H1 (cell line): Measurements from ENCODE around the gene IL1RAPL1. TPM values are rescaled to one million over a fixed set of nuclear protein-coding genes. Genes with fewer than 3 reads are reported as not detected.

Experiments
- CTCF ChIA-PET: fragments of 300-600 bp; sonication (Branson Sonifier 250); formaldehyde crosslinking; loops from one replicate; lab custom pipeline; 2021; ENCODE audit not compliant: partially characterized antibody; lab: Charles Lee
- POLR2A ChIA-PET: fragments of 300-600 bp; sonication (Branson Sonifier 250); formaldehyde crosslinking; loops from one replicate; lab custom pipeline; 2021; ENCODE audit warnings: inconsistent platforms; ENCODE audit not compliant: partially characterized antibody; lab: Charles Lee
- DNase-seq, 2 experiments: peaks; one replicate each; pipeline versions ENCODE4 v3.0.0 to v3.0.0-alpha.2; 2010 to 2022; ENCODE audit warnings: low spot score in 2 of 2, low read depth in 1 of 2, mixed read lengths in 1 of 2
- FAIRE-seq: peaks from 2 replicates; lab custom pipeline; 2011; peaks lifted over from hg19 to GRCh38; lab: Jason Lieb, UNC
- H2AFZ ChIP-seq: 2 replicates; pipeline ENCODE4 v1.8.1; 2012; ENCODE audit warnings: low read length, inconsistent platforms
- H2AK5ac ChIP-seq: 2 replicates; pipeline ENCODE4 v1.6.1; 2013; ENCODE audit warnings: low read depth, low read length
- H2BK120ac ChIP-seq: replicated peaks from 2 replicates; pipeline ENCODE3; 2013; ENCODE audit warnings: low read depth, low read length, inconsistent platforms
- H2BK12ac ChIP-seq: 2 replicates; pipeline ENCODE4 v1.6.1; 2013; ENCODE audit warnings: low read depth, low read length
- H2BK15ac ChIP-seq: 2 replicates; pipeline ENCODE4 v1.6.1; 2013; ENCODE audit warnings: low read length
- H2BK20ac ChIP-seq: 2 replicates; pipeline ENCODE4 v1.6.1; 2013; ENCODE audit warnings: low read length
- H2BK5ac ChIP-seq: 2 replicates; pipeline ENCODE4 v1.6.1; 2013; ENCODE audit warnings: low read depth, low read length
- H3K14ac ChIP-seq: 2 replicates; pipeline ENCODE4 v1.6.1; 2013; ENCODE audit warnings: inconsistent platforms; ENCODE audit not compliant: insufficient read length
- H3K18ac ChIP-seq: 2 replicates; pipeline ENCODE4 v1.6.1; 2013; ENCODE audit warnings: low read length; ENCODE audit errors: extremely low read depth
- H3K23ac ChIP-seq: 2 replicates; pipeline ENCODE4 v1.6.1; 2013; ENCODE audit warnings: inconsistent platforms; ENCODE audit not compliant: insufficient read length
- H3K23me2 ChIP-seq: 2 replicates; pipeline ENCODE4 v1.6.1; 2013; ENCODE audit warnings: low read depth, low read length
- H3K27ac ChIP-seq: 2 replicates; pipeline ENCODE4 v1.6.1; 2011; ENCODE audit warnings: low read depth, low read length, inconsistent platforms
- H3K27me3 ChIP-seq, 4 experiments: replicated peaks in 1 of 4; 1 replicate in 1 of 4; 2 replicates in 3 of 4; pipeline versions ENCODE4 v1.6.1 to v1.8.1; 2011 to 2013; ENCODE audit warnings: low read length in 3 of 4, mild to moderate bottlenecking in 3 of 4, inconsistent platforms in 2 of 4, mixed read lengths in 2 of 4, moderate library complexity in 1 of 4; ENCODE audit not compliant: control insufficient read depth in 3 of 4, insufficient read depth in 3 of 4; ENCODE audit errors: extremely low read depth in 1 of 4
- H3K36me3 ChIP-seq, 4 experiments: 2 replicates each; pipeline versions ENCODE4 v1.6.1 to v1.8.1; 2011 to 2013; ENCODE audit warnings: mild to moderate bottlenecking in 4 of 4, low read length in 3 of 4, moderate library complexity in 2 of 4, control low read depth in 1 of 4, inconsistent platforms in 1 of 4; ENCODE audit not compliant: insufficient read depth in 4 of 4, control insufficient read depth in 2 of 4
- H3K4ac ChIP-seq: replicated peaks from 2 replicates; pipeline ENCODE3; 2013; ENCODE audit warnings: low read length, low read depth, mixed read lengths, inconsistent platforms; ENCODE audit not compliant: insufficient read length
- H3K4me1 ChIP-seq, 4 experiments: replicated peaks in 1 of 4; 1 replicate in 1 of 4; 2 replicates in 3 of 4; pipeline versions ENCODE4 v1.6.1 to v1.8.1; 2011 to 2013; ENCODE audit warnings: low read length in 3 of 4, inconsistent platforms in 2 of 4, mixed read lengths in 1 of 4; ENCODE audit not compliant: insufficient read depth in 4 of 4, control insufficient read depth in 3 of 4
- H3K4me2 ChIP-seq, 2 experiments: 2 replicates each; pipeline versions ENCODE4 v1.6.1 to v1.8.1; 2011 to 2013; ENCODE audit warnings: low read depth in 2 of 2, low read length in 2 of 2, control low read depth in 1 of 2, inconsistent platforms in 1 of 2, mild to moderate bottlenecking in 1 of 2; ENCODE audit not compliant: insufficient read depth in 1 of 2
- H3K4me3 ChIP-seq, 4 experiments: fragments of 200-600, 300-600 bp in 1 of 4; sonication (generic), shearing (Covaris generic), sonication (Bioruptor Twin) in 1 of 4; 2 replicates each; pipeline versions ENCODE4 v1.5.1 to v1.8.1; 2011 to 2016; ENCODE audit warnings: low read length in 4 of 4, low read depth in 3 of 4, control low read depth in 2 of 4, inconsistent platforms in 2 of 4, mild to moderate bottlenecking in 2 of 4, mixed read lengths in 1 of 4, moderate library complexity in 1 of 4; ENCODE audit not compliant: insufficient read depth in 2 of 4; ENCODE audit errors: extremely low read depth in 1 of 4
- H3K56ac ChIP-seq: replicated peaks from 2 replicates; pipeline ENCODE3; 2013; ENCODE audit warnings: low read depth, mild to moderate bottlenecking, mixed read lengths, low read length, inconsistent platforms; ENCODE audit not compliant: insufficient read length
- H3K79me1 ChIP-seq: 2 replicates; pipeline ENCODE4 v1.6.1; 2013; ENCODE audit warnings: low read depth, low read length, control low read depth
- H3K79me2 ChIP-seq, 2 experiments: 2 replicates each; pipeline versions ENCODE4 v1.6.1 to v1.8.1; 2012 to 2013; ENCODE audit warnings: low read length in 2 of 2, mild to moderate bottlenecking in 2 of 2, inconsistent platforms in 1 of 2; ENCODE audit not compliant: insufficient read depth in 2 of 2, control insufficient read depth in 1 of 2
- H3K9ac ChIP-seq, 4 experiments: replicated peaks in 1 of 4; 1 replicate in 1 of 4; 2 replicates in 3 of 4; pipeline versions ENCODE4 v1.6.1 to v1.8.1; 2011 to 2013; ENCODE audit warnings: low read depth in 3 of 4, low read length in 3 of 4, control low read depth in 2 of 4, mild to moderate bottlenecking in 2 of 4, moderate library complexity in 2 of 4, inconsistent platforms in 1 of 4; ENCODE audit errors: extremely low read depth in 1 of 4
- H3K9me3 ChIP-seq, 2 experiments: 2 replicates each; pipeline versions ENCODE4 v1.6.1 to v1.8.1; 2012 to 2013; ENCODE audit warnings: mild to moderate bottlenecking in 2 of 2, moderate library complexity in 2 of 2, control low read depth in 1 of 2, inconsistent platforms in 1 of 2, low read depth in 1 of 2, low read length in 1 of 2, mixed read lengths in 1 of 2; ENCODE audit not compliant: insufficient read depth in 2 of 2
- H4K20me1 ChIP-seq, 2 experiments: replicated peaks in 1 of 2; 2 replicates each; pipeline versions ENCODE3 to v1.8.1; 2011 to 2013; ENCODE audit warnings: inconsistent platforms in 2 of 2, low read length in 2 of 2, mild to moderate bottlenecking in 1 of 2; ENCODE audit not compliant: insufficient read depth in 2 of 2, control insufficient read depth in 1 of 2
- H4K5ac ChIP-seq: 2 replicates; pipeline ENCODE4 v1.6.1; 2013; ENCODE audit warnings: low read length, low read depth, mixed read lengths, inconsistent platforms; ENCODE audit not compliant: insufficient read length
- H4K8ac ChIP-seq: 2 replicates; pipeline ENCODE4 v1.8.0; 2013; ENCODE audit warnings: mild to moderate bottlenecking, moderate library complexity, low read length, inconsistent platforms; ENCODE audit not compliant: insufficient read depth; ENCODE audit errors: extremely low read depth
- H4K91ac ChIP-seq: replicated peaks from 2 replicates; pipeline ENCODE3; 2013; ENCODE audit warnings: low read length, mixed read lengths, inconsistent platforms; ENCODE audit not compliant: insufficient read length
- ASH2L ChIP-seq: fragments of 200-600, 300-600 bp; sonication (generic); IDR thresholded peaks from one replicate; pipeline ENCODE4 v1.7.1; 2017; ENCODE audit warnings: low read length
- CEBPB ChIP-seq: IDR thresholded peaks from 2 replicates; pipeline ENCODE4 v1.6.1; 2012; ENCODE audit warnings: low read depth, low read length
- CREB1 ChIP-seq: IDR thresholded peaks from 2 replicates; pipeline ENCODE4 v1.6.1; 2012; ENCODE audit warnings: inconsistent platforms
- EGR1 ChIP-seq: IDR thresholded peaks from 2 replicates; pipeline ENCODE4 v1.6.1; 2011; ENCODE audit warnings: low read depth, low read length, borderline replicate concordance
- GABPA ChIP-seq: IDR thresholded peaks from 2 replicates; pipeline ENCODE4 v1.6.1; 2011; ENCODE audit warnings: mild to moderate bottlenecking, low read length, moderate library complexity, borderline replicate concordance; ENCODE audit not compliant: insufficient read depth
- GTF2F1 ChIP-seq: IDR thresholded peaks from 2 replicates; pipeline ENCODE4 v1.6.1; 2012; ENCODE audit warnings: low read depth, low read length, improper control_type of control experiment, borderline replicate concordance
- MAFK ChIP-seq: IDR thresholded peaks from 2 replicates; pipeline ENCODE4 v1.6.1; 2012; ENCODE audit warnings: low read depth, mild to moderate bottlenecking, improper control_type of control experiment, low read length
- RXRA ChIP-seq: IDR thresholded peaks from 2 replicates; pipeline ENCODE4 v1.6.1; 2011; ENCODE audit warnings: low read depth, mild to moderate bottlenecking, low read length, moderate library complexity; ENCODE audit not compliant: insufficient read depth
- TAF7 ChIP-seq: optimal IDR thresholded peaks from 2 replicates; pipeline ENCODE3; 2011; ENCODE audit warnings: low read depth, mild to moderate bottlenecking, inconsistent platforms, low read length, moderate library complexity, borderline replicate concordance
- WGBS, 2 experiments: shearing (Covaris generic) in 1 of 2; methylation state at CpG; one replicate each; pipeline versions ENCODE4 v1.1.6 to v1.1.7; 2013 to 2015; ENCODE audit warnings: low lambda C conversion rate in 2 of 2, mixed read lengths in 2 of 2, inconsistent platforms in 1 of 2, low coverage in 1 of 2, missing lambda C conversion rate in 1 of 2; ENCODE audit not compliant: insufficient replicate concordance in 2 of 2, insufficient coverage in 1 of 2, insufficient read length in 1 of 2; ENCODE audit errors: extremely low coverage in 1 of 2, missing lambda C conversion rate in 1 of 2; 5-methylcytosine and 5-hydroxymethylcytosine counted together
- polyA plus RNA-seq, 7 experiments: library from polyadenylated mRNA; depleted of rRNA in 3 of 7; stranded (reverse) in 5 of 7; unstranded in 2 of 7; fragments of >200 nt in 5 of 7; fragments of 200-250 nt in 2 of 7; gene quantifications; 1 replicate in 5 of 7; 2 replicates in 1 of 7; 4 replicates in 1 of 7; pipeline versions ENCODE4 v1.2.1 to v1.2.3, GENCODE V29; 2011 to 2013; ENCODE audit warnings: missing spikeins in 2 of 7, mixed read lengths in 2 of 7
- total RNA-seq: library from RNA; stranded (reverse); fragmentation: NEBNext Ultra II Directional; extraction: Animal tissue kit (Norgen Biotek cat#: 25700); gene quantifications from 2 replicates; pipeline ENCODE4 v1.2.1, GENCODE V29; 2021

IL1RAPL1 gene
- total and polyA plus RNA-seq, 2 of the 8 experiments (the other 6 are each of a cell fraction or from before 2014, with no cell fraction given) = 0.11 to 0.35 TPM

- Histone ChIP-seq H3K79me2 (no peaks in the 10 kb centered on the region), H3K9ac (no peak overlapping the region), H3K27me3 (no peaks in the 10 kb centered on the region), H3K9me3 (no peaks in the 10 kb centered on the region), H3K56ac (no peak overlapping the region), H3K14ac (no peak overlapping the region), H2BK120ac (no peak overlapping the region), H2BK20ac (no peak overlapping the region), H2BK5ac (no peak overlapping the region), H2BK15ac (no peak overlapping the region), H3K4me1 (no peaks in the 10 kb centered on the region), H3K4me3 (no peak overlapping the region), H2AK5ac (no peak overlapping the region), H4K8ac (no peak overlapping the region), H2AFZ (no peak overlapping the region), H3K79me1 (no peaks in the 10 kb centered on the region), H2BK12ac (no peak overlapping the region), H3K23me2 (no peaks in the 10 kb centered on the region), H3K18ac (no peak overlapping the region), H4K20me1 (no peaks in the 10 kb centered on the region), H4K91ac (no peak overlapping the region), H3K23ac (no peak overlapping the region), H3K4ac (no peak overlapping the region), H3K4me2 (no peak overlapping the region), H4K5ac (no peak overlapping the region), H3K36me3 (no peaks in the 10 kb centered on the region), H3K27ac (no peak overlapping the region)
- ChIA-PET CTCF (no interaction called here), POLR2A (no interaction called here)
- 93% methylated on average over 2 of the region's 2 CpGs; no CpG with 5 or more reads in 1 of the 2 experiments for WGBS, 2 experiments
- no peak for DNase-seq
- FAIRE-seq = no peak
- no peak for TF ChIP-seq GABPA
- no peak for TF ChIP-seq MAFK
- no peak for TF ChIP-seq CEBPB
- no peak for TF ChIP-seq TAF7
- TF ChIP-seq ASH2L = no peak
- no peak for TF ChIP-seq EGR1
- TF ChIP-seq CREB1 = no peak
- no peak for TF ChIP-seq GTF2F1
- TF ChIP-seq RXRA = no peak
These were observed 1047.3 kb downstream of the IL1RAPL1 start for GRCh38 chrX:29634516-29634915.
